Caco-2 (cell line): Measurements from ENCODE around the gene PLD4. TPM values are rescaled to one million over a fixed set of nuclear protein-coding genes. Genes with fewer than 3 reads are reported as not detected.

Experiments used
- BruUV-seq: library from RNA; stranded (reverse); fragments of 400-500 nt; replicated peaks from 2 replicates; lab custom pipeline; 2021; lab: Mats Ljungman, UMichigan
- CTCF ChIA-PET: fragments of 300-600 bp; sonication (Branson Sonifier 250); formaldehyde crosslinking; loops from one replicate; lab custom pipeline; 2022; ENCODE audit warnings: antibody characterized with exemption; lab: Charles Lee
- POLR2A ChIA-PET: fragments of 300-600 bp; sonication (Branson Sonifier 250); formaldehyde crosslinking; loops from one replicate; lab custom pipeline; 2022; ENCODE audit warnings: antibody characterized with exemption; lab: Charles Lee
- DNase-seq, 2 experiments: peaks; one replicate each; pipeline versions ENCODE4 v3.0.0 to v3.0.0-alpha.2; 2020 to 2022
- H3K27me3 ChIP-seq: replicated peaks from 2 replicates; pipeline ENCODE4 v1.6.0; 2011; ENCODE audit warnings: low read length; ENCODE audit not compliant: control insufficient read depth, insufficient read depth
- H3K36me3 ChIP-seq: 2 replicates; pipeline ENCODE4 v1.5.1; 2011; ENCODE audit warnings: low read length; ENCODE audit not compliant: control insufficient read depth, insufficient read depth
- H3K4me1 ChIP-seq: fragments of 250-450 bp; sonication (Bioruptor Pico); 2 replicates; pipeline ENCODE4 v1.5.1; 2020; ENCODE audit warnings: mild to moderate bottlenecking
- H3K4me3 ChIP-seq: 2 replicates; pipeline ENCODE4 v1.5.1; 2011; ENCODE audit warnings: low read depth, mild to moderate bottlenecking, control low read depth, low read length
- H3K9me3 ChIP-seq: fragments of 250-450 bp; sonication (Bioruptor Pico); 2 replicates; pipeline ENCODE4 v1.5.1; 2020; ENCODE audit warnings: mild to moderate bottlenecking, moderate library complexity
- H3K27ac Mint-ChIP-seq: one replicate; pipeline ENCODE4 v1.8.0; 2022; ENCODE audit warnings: mixed read lengths; ENCODE audit not compliant: unreplicated experiment
- H3K27me3 Mint-ChIP-seq: one replicate; pipeline ENCODE4 v1.8.0; 2022; ENCODE audit warnings: mixed read lengths; ENCODE audit not compliant: insufficient read depth, unreplicated experiment
- H3K36me3 Mint-ChIP-seq: one replicate; pipeline ENCODE4 v1.8.0; 2022; ENCODE audit warnings: mild to moderate bottlenecking, mixed read lengths; ENCODE audit not compliant: insufficient read depth, unreplicated experiment
- H3K4me1 Mint-ChIP-seq: one replicate; pipeline ENCODE4 v1.8.0; 2022; ENCODE audit warnings: low read depth, mixed read lengths; ENCODE audit not compliant: unreplicated experiment
- H3K4me3 Mint-ChIP-seq: one replicate; pipeline ENCODE4 v1.8.0; 2022; ENCODE audit warnings: mild to moderate bottlenecking, moderate library complexity, mixed read lengths; ENCODE audit not compliant: unreplicated experiment
- H3K9me3 Mint-ChIP-seq: one replicate; pipeline ENCODE4 v1.8.0; 2022; ENCODE audit warnings: mixed read lengths; ENCODE audit not compliant: unreplicated experiment
- CTCF ChIP-seq, 2 experiments: fragments of 200-600 bp in 1 of 2; IDR thresholded peaks; 1 replicate in 1 of 2; 2 replicates in 1 of 2; pipeline versions ENCODE4 v1.5.1 to v1.8.0; 2011 to 2022; ENCODE audit warnings: antibody characterized with exemption in 1 of 2, control low read depth in 1 of 2, inconsistent platforms in 1 of 2, low read depth in 1 of 2, low read length in 1 of 2, mild to moderate bottlenecking in 1 of 2, moderate library complexity in 1 of 2; ENCODE audit not compliant: insufficient read depth in 1 of 2, severe bottlenecking in 1 of 2, unreplicated experiment in 1 of 2
- intact Hi-C: fragments of 100-400 bp; cut with micrococcal nuclease; formaldehyde crosslinking; loops from one replicate; pipeline ENCODE4 v1.10.0; 2022; ENCODE audit not compliant: unreplicated experiment
- total RNA-seq: library from RNA; stranded (reverse); gene quantifications from 2 replicates; pipeline ENCODE4 v1.2.3, GENCODE V29; 2022

The PLD4 gene
- total RNA-seq, 1 experiment from 2014 or later: not detected

GRCh38 chr14:104925855-104926609, 1.4 kb downstream of the PLD4 start:
- no peaks in the 10 kb centered on the region for H3K36me3 ChIP-seq
- no peak overlapping the region for H3K4me3 ChIP-seq
- Mint-ChIP-seq H3K4me1 (no peaks in the 10 kb centered on the region), H3K9me3 (no peaks in the 10 kb centered on the region), H3K27me3 (no peaks in the 10 kb centered on the region), H3K4me3 (no peak overlapping the region), H3K36me3 (no peaks in the 10 kb centered on the region), H3K27ac (no peak overlapping the region)
- no peak for DNase-seq
- intact Hi-C loops: no loop called here
- CTCF ChIA-PET: interaction anchor here (0.6 kb wide), 1 partner anchor 94 kb away, joined by 3 read pairs; no protein-coding TSS in a partner anchor
- no peaks in the 10 kb centered on the region for H3K4me1 ChIP-seq
- TF ChIP-seq CTCF (IDR thresholded peaks at IDR 0.05; ENCODE audit: insufficient read depth in 1 of 2, low read depth in 1 of 2, low read length in 1 of 2, severe bottlenecking in 1 of 2, unreplicated experiment in 1 of 2): no peak
- no peaks in the 10 kb centered on the region for H3K9me3 ChIP-seq
- no TSS peak for BruUV-seq
- POLR2A ChIA-PET: no interaction called here
- no peaks in the 10 kb centered on the region for H3K27me3 ChIP-seq

GRCh38 chr14:104926619-104927431, 2.1 kb downstream of the PLD4 start:
- TF ChIP-seq CTCF (IDR thresholded peaks at IDR 0.05; ENCODE audit: insufficient read depth in 1 of 2, low read depth in 1 of 2, low read length in 1 of 2, severe bottlenecking in 1 of 2, unreplicated experiment in 1 of 2): no peak
- Histone ChIP-seq H3K36me3 (no peaks in the 10 kb centered on the region), H3K27me3 (no peaks in the 10 kb centered on the region), H3K4me1 (no peaks in the 10 kb centered on the region), H3K9me3 (no peaks in the 10 kb centered on the region), H3K4me3 (no peak overlapping the region)
- DNase-seq: no peak
- Mint-ChIP-seq H3K4me1 (no peaks in the 10 kb centered on the region), H3K36me3 (no peaks in the 10 kb centered on the region), H3K27me3 (no peaks in the 10 kb centered on the region), H3K4me3 (no peak overlapping the region), H3K27ac (no peak overlapping the region), H3K9me3 (no peaks in the 10 kb centered on the region)
- POLR2A ChIA-PET: no interaction called here
- no TSS peak for BruUV-seq
- CTCF ChIA-PET: interaction anchor here (0.7 kb wide), 1 partner anchor 80 kb away, joined by 3 read pairs; no protein-coding TSS in a partner anchor
- intact Hi-C loops: no loop called here

- no peak overlapping the region for H3K27ac Mint-ChIP-seq
- intact Hi-C loops: no loop called here
- Histone ChIP-seq H3K9me3 (no peaks in the 10 kb centered on the region), H3K4me3 (no peak overlapping the region), H3K4me1 (no peaks in the 10 kb centered on the region), H3K27me3 (no peaks in the 10 kb centered on the region), H3K36me3 (no peaks in the 10 kb centered on the region)
- H3K4me1 Mint-ChIP-seq: no peaks in the 10 kb centered on the region
- ChIA-PET POLR2A (no interaction called here), CTCF (interaction anchor here (0.7 kb wide), 1 partner anchor 79 kb away, joined by 3 read pairs; no protein-coding TSS in a partner anchor)
- H3K9me3 Mint-ChIP-seq: no peaks in the 10 kb centered on the region
- no peaks in the 10 kb centered on the region for H3K27me3 Mint-ChIP-seq
- no peak for DNase-seq
- TF ChIP-seq CTCF (IDR thresholded peaks at IDR 0.05; ENCODE audit: insufficient read depth in 1 of 2, low read depth in 1 of 2, low read length in 1 of 2, severe bottlenecking in 1 of 2, unreplicated experiment in 1 of 2): no peak
- H3K36me3 Mint-ChIP-seq: no peaks in the 10 kb centered on the region
- H3K4me3 Mint-ChIP-seq: no peak overlapping the region
- no TSS peak for BruUV-seq
These were observed 2.7 kb downstream of the PLD4 start for GRCh38 chr14:104927432-104927816.
